Endothelial cell of umbilical vein (primary cell): Measurements from ENCODE around the gene HHIP. TPM values are rescaled to one million over a fixed set of nuclear protein-coding genes. Genes with fewer than 3 reads are reported as not detected.

Experiments used
- BruUV-seq: library from RNA; stranded (reverse); fragments of 400-500 nt; replicated peaks from 2 replicates; lab custom pipeline; 2021; lab: Mats Ljungman, UMichigan
- CTCF ChIA-PET: fragments of 300-600, 350-600 bp; sonication (Branson Sonifier 250); formaldehyde crosslinking; loops from one replicate; lab custom pipeline; 2021; ENCODE audit warnings: antibody characterized with exemption, inconsistent platforms; lab: Charles Lee
- POLR2A ChIA-PET: fragments of 300-600, 350-600 bp; sonication (Branson Sonifier 250); formaldehyde crosslinking; loops from one replicate; lab custom pipeline; 2021; ENCODE audit warnings: antibody characterized with exemption, inconsistent platforms; lab: Charles Lee
- DNase-seq: peaks from one replicate; pipeline ENCODE4 v3.0.0-alpha.2; 2011; ENCODE audit warnings: low read depth, low spot score
- FAIRE-seq: peaks from 2 replicates; lab custom pipeline; 2011; peaks lifted over from hg19 to GRCh38; lab: Jason Lieb, UNC
- H2AFZ ChIP-seq: 2 replicates; pipeline ENCODE4 v1.6.0; 2012; ENCODE audit warnings: low read depth, low read length, control low read depth, inconsistent platforms
- H3K27ac ChIP-seq: 2 replicates; pipeline ENCODE4 v1.5.1; 2011; ENCODE audit warnings: low read depth, mild to moderate bottlenecking, control low read depth, low read length, moderate library complexity; ENCODE audit not compliant: insufficient read depth
- H3K27me3 ChIP-seq, 2 experiments: 2 replicates each; pipeline versions ENCODE4 v1.6.0 to v1.6.1; 2011; ENCODE audit warnings: low read length in 2 of 2, mixed read lengths in 1 of 2; ENCODE audit not compliant: control insufficient read depth in 2 of 2, insufficient read depth in 2 of 2
- H3K36me3 ChIP-seq, 2 experiments: 2 replicates in 1 of 2; 3 replicates in 1 of 2; pipeline ENCODE4 v1.5.1; 2011; ENCODE audit warnings: low read length in 2 of 2, mild to moderate bottlenecking in 1 of 2, moderate library complexity in 1 of 2; ENCODE audit not compliant: control insufficient read depth in 2 of 2, insufficient read depth in 2 of 2; ENCODE audit errors: extremely low read depth in 1 of 2
- H3K4me1 ChIP-seq: 3 replicates; pipeline ENCODE4 v1.5.1; 2011; ENCODE audit warnings: mild to moderate bottlenecking, low read length; ENCODE audit not compliant: control insufficient read depth, insufficient read depth; ENCODE audit errors: extremely low read depth
- H3K4me2 ChIP-seq: 2 replicates; pipeline ENCODE4 v1.6.1; 2011; ENCODE audit warnings: low read length, control low read depth, mixed read lengths; ENCODE audit not compliant: insufficient read depth
- H3K4me3 ChIP-seq, 3 experiments: fragments of 200-600 bp in 1 of 3; sonication (generic), shearing (Covaris generic) in 1 of 3; replicated peaks in 1 of 3; 2 replicates each; pipeline ENCODE4 v1.5.1; 2011 to 2016; ENCODE audit warnings: control low read depth in 3 of 3, low read length in 3 of 3, mild to moderate bottlenecking in 2 of 3, inconsistent platforms in 1 of 3, low read depth in 1 of 3, moderate library complexity in 1 of 3; ENCODE audit not compliant: insufficient read depth in 1 of 3
- H3K79me2 ChIP-seq: 2 replicates; pipeline ENCODE4 v1.6.0; 2012; ENCODE audit warnings: low read length, inconsistent platforms; ENCODE audit not compliant: control insufficient read depth, insufficient read depth
- H3K9ac ChIP-seq: replicated peaks from 2 replicates; pipeline ENCODE3; 2011; ENCODE audit warnings: low read length, control low read depth; ENCODE audit not compliant: insufficient read depth; ENCODE audit errors: extremely low read depth
- H3K9me1 ChIP-seq: replicated peaks from 3 replicates; pipeline ENCODE4 v1.6.0; 2011; ENCODE audit warnings: mild to moderate bottlenecking, low read length; ENCODE audit not compliant: control insufficient read depth, insufficient read depth; ENCODE audit errors: extremely low read depth
- H3K9me3 ChIP-seq: replicated peaks from 2 replicates; pipeline ENCODE4 v1.5.1; 2012; ENCODE audit warnings: low read length, inconsistent platforms; ENCODE audit not compliant: control insufficient read depth, insufficient read depth
- H4K20me1 ChIP-seq: replicated peaks from 2 replicates; pipeline ENCODE3; 2011; ENCODE audit warnings: mild to moderate bottlenecking, low read length; ENCODE audit not compliant: control insufficient read depth, insufficient read depth; ENCODE audit errors: extremely low read depth
- EZH2 ChIP-seq: IDR thresholded peaks from 2 replicates; pipeline ENCODE4 v1.6.1; 2012; ENCODE audit warnings: borderline replicate concordance, low read depth, mild to moderate bottlenecking, moderate library complexity, low read length, inconsistent platforms; ENCODE audit not compliant: severe bottlenecking
- FOS ChIP-seq: IDR thresholded peaks from 2 replicates; pipeline ENCODE4 v1.6.1; 2011; ENCODE audit warnings: mild to moderate bottlenecking, low read length, moderate library complexity, borderline replicate concordance; ENCODE audit not compliant: insufficient read depth
- GATA2 ChIP-seq: IDR thresholded peaks from 2 replicates; pipeline ENCODE4 v1.7.0; 2011; ENCODE audit warnings: low read depth, mild to moderate bottlenecking, moderate library complexity, mixed read lengths, low read length; ENCODE audit not compliant: insufficient read length, insufficient read depth
- JUN ChIP-seq: IDR thresholded peaks from 2 replicates; pipeline ENCODE4 v1.6.1; 2011; ENCODE audit warnings: borderline replicate concordance, low read depth; ENCODE audit not compliant: insufficient read length, insufficient read depth
- POLR2A ChIP-seq: IDR thresholded peaks from 2 replicates; pipeline ENCODE4 v1.6.1; 2012; ENCODE audit warnings: low read depth, mild to moderate bottlenecking, control low read depth, low read length
- POLR2AphosphoS5 ChIP-seq: IDR thresholded peaks from 2 replicates; pipeline ENCODE4 v1.6.1; 2012; ENCODE audit warnings: low read depth, mild to moderate bottlenecking, control low read depth, low read length, moderate library complexity; ENCODE audit not compliant: insufficient read depth
- dilution Hi-C: fragments of 300-500 bp; cut with MboI; formaldehyde crosslinking; loops from one replicate; pipeline ENCODE4 v1.15.0; 2019; ENCODE audit warnings: low sequenced_read_pairs; ENCODE audit not compliant: extremely low pct_ligation_motif_present
- intact Hi-C: fragments of 100-400 bp; cut with micrococcal nuclease; formaldehyde crosslinking; loops from one replicate; pipeline ENCODE4 v1.10.0; 2022
- polyA plus RNA-seq, 4 experiments: library from polyadenylated mRNA; depleted of rRNA in 3 of 4; stranded (reverse) in 3 of 4; unstranded in 1 of 4; fragments of >200 nt; gene quantifications; 2 replicates each; pipeline versions ENCODE4 v1.2.1 to v1.2.3, GENCODE V29; 2011 to 2012; ENCODE audit warnings: missing spikeins in 1 of 4
- total RNA-seq: library from RNA; stranded (reverse); gene quantifications from 2 replicates; pipeline ENCODE4 v1.2.3, GENCODE V29; 2021
- TF ChIP-seq, protein P1 (sequence below): IDR thresholded peaks from 2 replicates; pipeline ENCODE4 v1.6.1; 2011; ENCODE audit not compliant: insufficient read depth, insufficient read length
- TF ChIP-seq, protein P2 (sequence below), 2 donors: IDR thresholded peaks; 1 replicate in 1 of 2; 2 replicates in 1 of 2; pipeline ENCODE4 v1.5.1; 2011; ENCODE audit warnings: low read length in 2 of 2, mild to moderate bottlenecking in 2 of 2, moderate library complexity in 2 of 2, control low read depth in 1 of 2, inconsistent platforms in 1 of 2, low read depth in 1 of 2; ENCODE audit not compliant: insufficient read depth in 1 of 2; ENCODE audit errors: extremely low read depth in 1 of 2

The HHIP gene
- total and polyA plus RNA-seq, 2 donors (not counting 3 experiments of a cell fraction or from before 2014, with no cell fraction given): 239 to 971 TPM

- FAIRE-seq: no peak
- ChIA-PET CTCF (no interaction called here), POLR2A (no interaction called here)
- H3K4me2 ChIP-seq: no peak overlapping the region
- no peaks in the 10 kb centered on the region for H3K9me3 ChIP-seq
- H3K4me1 ChIP-seq: no peaks in the 10 kb centered on the region
- DNase-seq: no peak
- H3K4me3 ChIP-seq: no peak overlapping the region
- peaks cover 21 to 66% of the 10 kb centered on the region in 2 experiments for H3K36me3 ChIP-seq
- no peak overlapping the region for H2AFZ ChIP-seq
- no TSS peak for BruUV-seq
- TF ChIP-seq EZH2 (no peak), FOS (no peak), POLR2AphosphoS5 (no peak), POLR2A (no peak), GATA2 (no peak), JUN (no peak)
- TF ChIP-seq, protein P1, sequence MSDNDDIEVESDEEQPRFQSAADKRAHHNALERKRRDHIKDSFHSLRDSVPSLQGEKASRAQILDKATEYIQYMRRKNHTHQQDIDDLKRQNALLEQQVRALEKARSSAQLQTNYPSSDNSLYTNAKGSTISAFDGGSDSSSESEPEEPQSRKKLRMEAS: no peak
- TF ChIP-seq, protein P2, sequence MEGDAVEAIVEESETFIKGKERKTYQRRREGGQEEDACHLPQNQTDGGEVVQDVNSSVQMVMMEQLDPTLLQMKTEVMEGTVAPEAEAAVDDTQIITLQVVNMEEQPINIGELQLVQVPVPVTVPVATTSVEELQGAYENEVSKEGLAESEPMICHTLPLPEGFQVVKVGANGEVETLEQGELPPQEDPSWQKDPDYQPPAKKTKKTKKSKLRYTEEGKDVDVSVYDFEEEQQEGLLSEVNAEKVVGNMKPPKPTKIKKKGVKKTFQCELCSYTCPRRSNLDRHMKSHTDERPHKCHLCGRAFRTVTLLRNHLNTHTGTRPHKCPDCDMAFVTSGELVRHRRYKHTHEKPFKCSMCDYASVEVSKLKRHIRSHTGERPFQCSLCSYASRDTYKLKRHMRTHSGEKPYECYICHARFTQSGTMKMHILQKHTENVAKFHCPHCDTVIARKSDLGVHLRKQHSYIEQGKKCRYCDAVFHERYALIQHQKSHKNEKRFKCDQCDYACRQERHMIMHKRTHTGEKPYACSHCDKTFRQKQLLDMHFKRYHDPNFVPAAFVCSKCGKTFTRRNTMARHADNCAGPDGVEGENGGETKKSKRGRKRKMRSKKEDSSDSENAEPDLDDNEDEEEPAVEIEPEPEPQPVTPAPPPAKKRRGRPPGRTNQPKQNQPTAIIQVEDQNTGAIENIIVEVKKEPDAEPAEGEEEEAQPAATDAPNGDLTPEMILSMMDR (IDR thresholded peaks at IDR 0.05; ENCODE audit: extremely low read depth in 1 of 2, insufficient read depth in 1 of 2, low read depth in 1 of 2, low read length in 2 of 2): no peak
- H3K27me3 ChIP-seq: no peaks in the 10 kb centered on the region
- no peak overlapping the region for H3K27ac ChIP-seq
- H3K9me1 ChIP-seq: no peaks in the 10 kb centered on the region
- peaks cover 4% of the 10 kb centered on the region for H4K20me1 ChIP-seq
- H3K79me2 ChIP-seq: no peaks in the 10 kb centered on the region
- dilution Hi-C loops: no loop called here
- H3K9ac ChIP-seq: no peak overlapping the region
- intact Hi-C loops: loop anchor here (5.0 kb wide), 1 partner anchor 324 kb away; no protein-coding TSS in a partner anchor
Measured at GRCh38 chr4:144738649-144739048, 92.7 kb downstream of the HHIP start.
